H54 (cell line): Measurements from ENCODE around the gene WDR7.

Experiments used
- DNase-seq: peaks from one replicate; pipeline ENCODE4 v3.0.0; 2011; ENCODE audit warnings: low spot score, mixed read lengths; ENCODE audit not compliant: insufficient read length
- FAIRE-seq: peaks from 3 replicates; lab custom pipeline; 2011; peaks lifted over from hg19 to GRCh38; lab: Jason Lieb, UNC
- POLR2A ChIP-seq: IDR thresholded peaks from 2 replicates; pipeline ENCODE4 v1.6.1; 2011; ENCODE audit warnings: low read depth, mild to moderate bottlenecking, low read length

Gene WDR7

DNA sequence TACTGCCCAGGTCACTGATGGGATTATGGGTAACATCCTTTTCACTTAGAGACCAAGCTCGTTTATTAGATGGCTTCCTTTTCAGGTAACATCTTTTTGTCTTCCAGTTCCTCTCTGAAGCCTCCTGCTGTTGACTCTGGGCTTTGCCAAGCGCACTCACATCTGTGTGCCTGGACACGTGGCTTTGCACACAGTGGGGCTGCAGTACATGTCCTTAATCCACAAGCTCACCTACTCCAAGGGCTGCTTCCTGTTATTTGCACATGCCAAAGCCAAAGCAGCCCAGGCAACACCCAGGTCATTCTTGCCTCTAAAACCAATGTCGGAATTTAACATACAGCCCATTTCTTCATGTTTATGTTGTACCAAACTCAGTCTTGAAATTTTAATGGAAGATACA, 371.6 kb downstream of the WDR7 start:
- no peak for DNase-seq
- FAIRE-seq, result no peak
- TF ChIP-seq POLR2A, result no peak

DNA sequence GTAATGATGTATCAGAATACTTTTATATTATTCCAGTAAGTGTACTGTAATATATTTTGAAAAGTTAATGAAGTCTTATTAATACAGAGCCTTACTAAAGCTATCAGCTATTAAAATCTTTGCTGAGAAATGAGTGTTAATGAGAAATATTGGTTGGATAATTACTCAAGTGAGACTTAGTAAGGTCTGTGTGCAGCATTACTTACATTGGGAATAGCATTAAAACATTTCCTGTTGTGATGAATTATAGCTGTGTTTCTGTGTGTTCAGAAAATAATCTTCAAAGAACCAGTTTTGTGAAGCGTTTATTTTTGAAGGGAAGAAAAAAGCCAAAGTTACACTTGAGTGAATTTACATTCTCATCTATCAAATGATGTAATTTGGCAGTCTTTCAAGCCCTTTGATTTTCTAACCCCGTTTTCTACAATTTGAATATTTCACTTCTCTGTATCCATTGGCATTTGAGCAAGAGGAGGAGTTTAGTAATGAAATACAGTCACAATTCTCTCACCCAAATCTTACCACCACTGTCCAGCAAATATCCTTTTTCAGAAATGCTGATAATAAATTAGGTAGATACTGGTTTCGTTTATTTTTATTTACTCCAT, 372.2 kb downstream of the WDR7 start:
- no peak for FAIRE-seq
- TF ChIP-seq POLR2A, result no peak
- no peak for DNase-seq

DNA sequence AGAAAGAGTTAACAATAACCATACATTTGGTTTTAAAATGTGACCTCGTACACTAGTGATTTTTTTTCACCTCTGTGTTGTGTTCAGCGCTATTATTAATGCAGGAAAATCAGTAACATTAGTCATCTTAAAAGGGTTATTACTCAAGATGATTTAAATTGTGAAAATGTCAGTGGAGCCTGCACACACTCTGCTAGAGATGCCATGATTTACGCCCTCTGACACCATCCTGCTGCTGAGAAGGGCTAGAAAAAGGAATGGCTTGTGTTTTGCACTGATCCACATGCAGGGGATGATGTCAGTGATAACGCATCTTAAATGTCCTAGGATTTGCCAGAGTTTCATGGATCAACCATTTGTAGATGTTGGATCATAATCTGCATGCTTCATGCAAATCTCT, 374.4 kb downstream of the WDR7 start:
- no peak for DNase-seq
- no peak for TF ChIP-seq POLR2A
- FAIRE-seq, result no peak

DNA sequence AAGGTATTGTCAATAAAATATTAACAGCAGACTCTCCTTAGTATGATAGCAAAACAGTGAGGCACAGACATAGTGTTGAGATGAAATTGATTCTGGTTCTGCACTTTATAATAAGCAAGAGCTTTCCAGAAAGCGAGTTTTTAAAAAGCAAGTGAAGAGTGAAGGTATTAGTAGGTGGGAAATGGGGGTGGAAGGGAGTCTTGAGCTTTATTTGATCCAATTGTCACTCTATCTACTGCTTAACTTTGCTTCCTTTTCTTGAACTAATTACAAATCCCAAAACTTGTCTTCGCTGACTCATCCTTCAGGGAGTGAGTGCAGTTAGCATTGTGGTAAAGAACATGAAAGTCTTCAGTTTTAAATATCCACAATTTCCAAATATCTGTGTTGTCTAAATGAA, 375.2 kb downstream of the WDR7 start:
- FAIRE-seq, result no peak
- no peak for TF ChIP-seq POLR2A
- no peak for DNase-seq

- no peak for TF ChIP-seq POLR2A
- FAIRE-seq (no peak), DNase-seq (no peak)
Measured at GRCh38 chr18:57027190-57027708, 376.1 kb downstream of the WDR7 start.

DNA sequence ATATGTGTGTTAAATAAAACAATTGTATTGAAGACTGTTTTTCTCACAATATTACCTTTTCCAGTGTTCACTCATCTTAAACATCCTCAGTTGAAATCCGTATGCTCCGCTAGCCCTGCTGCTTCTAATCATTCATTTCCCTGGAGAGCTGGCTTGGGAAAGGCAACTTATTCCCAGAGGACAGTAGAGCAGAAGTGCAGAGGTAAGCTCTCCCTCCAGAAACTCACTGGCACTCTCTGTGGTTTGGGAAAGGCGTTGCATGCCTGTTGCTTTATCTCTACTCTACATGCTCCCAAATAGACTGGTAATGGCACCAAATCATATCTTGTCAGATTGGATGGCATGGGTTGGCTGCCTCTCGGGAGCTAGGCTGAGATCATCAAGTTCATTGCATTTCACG, 378.6 kb downstream of the WDR7 start:
- TF ChIP-seq POLR2A, result no peak
- FAIRE-seq, result no peak
- DNase-seq, result no peak

DNA sequence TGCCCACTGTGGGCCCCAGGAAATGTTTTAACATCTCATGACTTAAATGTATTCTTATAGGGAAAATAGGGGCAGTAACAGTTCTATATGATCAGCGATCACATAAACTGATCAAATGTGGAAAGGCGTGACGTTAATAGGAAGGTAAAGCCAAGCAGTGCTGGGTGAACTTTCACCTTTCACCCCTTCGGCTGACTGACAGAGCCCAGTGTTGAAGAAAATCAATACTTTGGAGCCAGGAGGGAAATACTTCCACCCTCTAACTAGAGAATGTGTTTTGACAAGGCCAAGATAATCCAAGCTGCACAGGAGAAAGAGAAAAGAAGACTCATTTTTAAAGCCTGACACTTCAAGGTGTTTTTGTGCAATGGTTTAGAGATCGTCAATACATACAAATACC, 379.3 kb downstream of the WDR7 start:
- no peak for DNase-seq
- no peak for FAIRE-seq
- no peak for TF ChIP-seq POLR2A

DNA sequence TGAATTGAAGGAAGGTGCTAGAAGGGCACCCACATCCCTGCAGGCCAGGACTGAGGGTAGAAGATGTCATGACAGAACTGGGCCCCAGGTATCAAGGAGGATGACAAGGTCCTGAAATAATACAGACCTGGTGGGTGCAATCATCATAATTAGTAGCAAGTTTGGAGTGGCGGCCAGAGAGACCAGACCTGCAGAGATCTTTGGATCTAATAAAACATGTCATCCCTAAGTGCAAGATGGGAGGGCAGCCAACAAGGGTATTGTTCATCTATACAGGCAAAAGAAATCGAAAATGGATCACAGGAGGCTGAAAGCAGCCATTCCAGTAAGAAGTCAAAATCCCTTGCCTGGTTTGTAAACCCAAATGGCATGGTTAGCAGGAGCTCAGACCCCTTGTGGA, 384.4 kb downstream of the WDR7 start:
- FAIRE-seq (no peak), DNase-seq (no peak)
- TF ChIP-seq POLR2A, result no peak

DNA sequence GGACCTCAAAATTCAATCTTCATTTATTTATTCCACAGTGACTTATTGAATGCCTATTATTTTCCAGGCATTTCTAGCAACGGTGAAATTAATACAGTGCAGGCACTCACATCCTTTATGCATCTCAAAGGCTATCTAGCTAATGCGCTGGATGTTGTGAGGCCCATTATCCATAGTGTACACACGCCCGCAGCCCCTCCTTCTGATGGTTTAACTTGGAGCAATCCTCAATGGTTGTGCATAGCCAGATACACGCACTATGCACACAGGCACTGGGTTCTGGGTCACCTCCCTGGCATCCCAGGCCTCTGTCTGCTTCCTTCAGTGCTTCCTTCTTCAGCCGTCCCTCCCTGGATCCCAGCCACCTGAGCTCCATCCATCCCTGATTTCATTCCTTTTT, 387.2 kb downstream of the WDR7 start:
- DNase-seq (no peak), FAIRE-seq (no peak)
- no peak for TF ChIP-seq POLR2A

GRCh38 chr18:57040175-57040574, 389.0 kb downstream of the WDR7 start:
- TF ChIP-seq POLR2A, result no peak
- DNase-seq (no peak), FAIRE-seq (no peak)

GRCh38 chr18:57043241-57043640, 392.1 kb downstream of the WDR7 start:
- TF ChIP-seq POLR2A, result no peak
- no peak for FAIRE-seq
- no peak for DNase-seq

GRCh38 chr18:57048351-57048750, 397.2 kb downstream of the WDR7 start:
- DNase-seq (no peak), FAIRE-seq (no peak)

GRCh38 chr18:57048859-57049258, 397.7 kb downstream of the WDR7 start:
- no peak for DNase-seq
- TF ChIP-seq POLR2A, result no peak
- no peak for FAIRE-seq

More at GRCh38 chr18:57048351-57048750, 397.2 kb downstream of the WDR7 start:
- TF ChIP-seq POLR2A, result no peak

DNA sequence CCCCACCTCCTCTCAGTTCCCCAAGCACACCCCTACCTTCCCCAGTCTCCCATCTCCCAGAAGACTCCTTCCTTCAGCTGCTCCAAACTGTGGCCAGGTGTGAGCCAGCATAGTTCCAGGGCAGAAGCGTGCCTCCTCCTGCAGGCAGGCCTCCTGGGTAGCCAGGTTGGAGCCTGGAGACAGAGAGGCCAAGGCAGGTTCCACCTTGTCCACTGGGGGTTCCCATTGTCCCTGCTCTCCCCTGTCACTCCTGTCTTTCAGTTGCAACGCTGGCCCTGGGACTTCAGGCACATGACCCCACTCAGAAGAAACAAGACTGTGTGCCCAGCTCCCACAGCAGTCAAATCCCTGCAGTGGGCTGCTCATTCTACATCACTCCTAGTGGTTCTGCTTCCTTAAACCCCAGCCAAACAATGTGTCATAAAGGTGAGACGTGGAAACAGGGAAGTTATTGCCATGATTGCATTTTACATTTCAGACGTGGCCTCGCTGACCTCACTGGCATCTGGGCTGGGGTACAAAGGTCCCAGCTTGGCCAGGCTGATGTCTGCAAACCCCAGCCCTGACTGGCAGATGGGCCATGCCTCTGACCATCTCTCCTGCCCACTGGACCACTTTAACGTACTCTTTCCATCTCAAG, 399.3 kb downstream of the WDR7 start:
- no peak for FAIRE-seq
- no peak for TF ChIP-seq POLR2A
- no peak for DNase-seq
